Fibroblast of lung (primary cell): ENCODE measurements around the gene PDSS2.

Experiments
- EZH2 ChIP-seq: IDR thresholded peaks from 2 replicates; pipeline ENCODE4 v1.5.1; 2012; ENCODE audit warnings: low read length, control low read depth, mild to moderate bottlenecking; ENCODE audit errors: missing control alignments
- TF ChIP-seq, protein P1 (sequence below), 2 donors: IDR thresholded peaks in 1 of 2; conservative IDR thresholded peaks in 1 of 2; 1 replicate in 1 of 2; 2 replicates in 1 of 2; pipeline ENCODE4 v1.5.1; 2011 to 2012; ENCODE audit warnings: low read length in 2 of 2, control low read depth in 1 of 2, inconsistent platforms in 1 of 2, low read depth in 1 of 2, mild to moderate bottlenecking in 1 of 2

DNA sequence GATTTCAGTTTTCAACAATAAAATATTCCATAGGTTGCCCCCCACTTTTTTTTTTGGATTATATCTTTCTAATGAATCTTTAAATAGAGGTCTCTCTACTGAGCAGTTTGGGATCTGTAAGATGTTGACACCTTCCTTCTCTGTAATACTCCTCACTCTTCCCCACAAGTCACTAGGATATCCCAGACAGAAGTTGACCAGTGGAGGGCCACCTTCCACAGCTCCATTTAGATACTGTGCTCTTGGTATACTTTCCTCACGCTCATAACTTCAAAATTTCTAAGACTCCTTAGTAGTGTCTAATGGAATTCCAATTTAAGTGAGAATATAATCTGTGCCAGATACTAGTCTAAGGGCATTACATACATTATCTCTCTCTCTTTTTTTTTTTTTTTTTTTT lies 185.1 kb downstream of the PDSS2 start:
- TF ChIP-seq, protein P1, sequence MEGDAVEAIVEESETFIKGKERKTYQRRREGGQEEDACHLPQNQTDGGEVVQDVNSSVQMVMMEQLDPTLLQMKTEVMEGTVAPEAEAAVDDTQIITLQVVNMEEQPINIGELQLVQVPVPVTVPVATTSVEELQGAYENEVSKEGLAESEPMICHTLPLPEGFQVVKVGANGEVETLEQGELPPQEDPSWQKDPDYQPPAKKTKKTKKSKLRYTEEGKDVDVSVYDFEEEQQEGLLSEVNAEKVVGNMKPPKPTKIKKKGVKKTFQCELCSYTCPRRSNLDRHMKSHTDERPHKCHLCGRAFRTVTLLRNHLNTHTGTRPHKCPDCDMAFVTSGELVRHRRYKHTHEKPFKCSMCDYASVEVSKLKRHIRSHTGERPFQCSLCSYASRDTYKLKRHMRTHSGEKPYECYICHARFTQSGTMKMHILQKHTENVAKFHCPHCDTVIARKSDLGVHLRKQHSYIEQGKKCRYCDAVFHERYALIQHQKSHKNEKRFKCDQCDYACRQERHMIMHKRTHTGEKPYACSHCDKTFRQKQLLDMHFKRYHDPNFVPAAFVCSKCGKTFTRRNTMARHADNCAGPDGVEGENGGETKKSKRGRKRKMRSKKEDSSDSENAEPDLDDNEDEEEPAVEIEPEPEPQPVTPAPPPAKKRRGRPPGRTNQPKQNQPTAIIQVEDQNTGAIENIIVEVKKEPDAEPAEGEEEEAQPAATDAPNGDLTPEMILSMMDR (conservative IDR thresholded peaks at IDR 0.05 in 1 of 2, IDR thresholded peaks at IDR 0.05 in 1 of 2; ENCODE audit: low read depth in 1 of 2, low read length in 2 of 2), result no peak
- TF ChIP-seq EZH2, result no peak
